DOHH2 (cell line): ENCODE data around the gene NATD1.

Experiments
- H3F3A ChIP-seq: fragments of 200-600 bp; sonication (generic), shearing (Covaris generic); 2 replicates; pipeline ENCODE4 v1.6.0; 2016; ENCODE audit warnings: antibody characterized with exemption, mild to moderate bottlenecking; ENCODE audit not compliant: control insufficient read depth, insufficient read depth
- H3K27ac ChIP-seq: fragments of 200-600 bp; sonication (generic); 2 replicates; pipeline ENCODE4 v1.5.1; 2014; ENCODE audit warnings: low read depth, mild to moderate bottlenecking, low read length, moderate library complexity
- H3K27me3 ChIP-seq: fragments of 200-600 bp; sonication (generic); 2 replicates; pipeline ENCODE4 v1.6.1; 2014; ENCODE audit warnings: mild to moderate bottlenecking, low read length, mixed read lengths; ENCODE audit not compliant: control insufficient read depth
- H3K36me3 ChIP-seq: fragments of 200-600 bp; sonication (generic); 2 replicates; pipeline ENCODE4 v1.6.1; 2014; ENCODE audit warnings: mild to moderate bottlenecking, low read length, moderate library complexity, mixed read lengths; ENCODE audit not compliant: control insufficient read depth
- H3K4me1 ChIP-seq: fragments of 200-600 bp; sonication (generic); 2 replicates; pipeline ENCODE4 v1.6.1; 2014; ENCODE audit warnings: mild to moderate bottlenecking, low read length, mixed read lengths; ENCODE audit not compliant: control insufficient read depth
- H3K4me2 ChIP-seq: fragments of 200-600 bp; sonication (generic); 2 replicates; pipeline ENCODE4 v1.6.0; 2014; ENCODE audit warnings: mild to moderate bottlenecking, low read length, moderate library complexity
- H3K4me3 ChIP-seq: fragments of 200-600 bp; sonication (generic); 2 replicates; pipeline ENCODE4 v1.5.1; 2014; ENCODE audit warnings: mild to moderate bottlenecking, low read length, mixed read lengths
- H3K79me2 ChIP-seq: fragments of 200-600 bp; sonication (generic); 2 replicates; pipeline ENCODE4 v1.6.1; 2014; ENCODE audit warnings: mild to moderate bottlenecking, low read length, mixed read lengths; ENCODE audit not compliant: control insufficient read depth
- H3K9me2 ChIP-seq: fragments of 200-600 bp; sonication (generic); replicated peaks from 2 replicates; pipeline ENCODE4 v1.6.1; 2014; ENCODE audit warnings: mild to moderate bottlenecking, low read length, mixed read lengths; ENCODE audit not compliant: control insufficient read depth
- H3K9me3 ChIP-seq: fragments of 200-600 bp; sonication (generic); 2 replicates; pipeline ENCODE4 v1.6.1; 2014; ENCODE audit warnings: antibody characterized with exemption, low read length, mixed read lengths; ENCODE audit not compliant: control insufficient read depth, insufficient read depth
- H4K20me1 ChIP-seq: fragments of 200-600 bp; sonication (generic); 2 replicates; pipeline ENCODE4 v1.6.0; 2014; ENCODE audit warnings: low read depth, mild to moderate bottlenecking, antibody characterized with exemption, low read length, moderate library complexity; ENCODE audit not compliant: control insufficient read depth, insufficient read depth
- EZH2phosphoT487 ChIP-seq: fragments of 200-600 bp; sonication (generic); IDR thresholded peaks from 2 replicates; pipeline ENCODE4 v1.6.1; 2017; ENCODE audit warnings: borderline replicate concordance, mild to moderate bottlenecking, antibody characterized with exemption, low read length, moderate library complexity, mixed read lengths
- TF ChIP-seq, protein P1 (sequence below): fragments of 200-600 bp; sonication (generic); IDR thresholded peaks from one replicate; pipeline ENCODE4 v1.5.1; 2014; ENCODE audit warnings: antibody characterized with exemption, mild to moderate bottlenecking, low read depth, low read length; ENCODE audit not compliant: poor library complexity, severe bottlenecking

NATD1 gene

GRCh38 chr17:21292867-21293830 lies 39.9 kb upstream of the NATD1 start:
- Histone ChIP-seq H3K36me3 (no peaks in the 10 kb centered on the region), H3F3A (peaks cover 8% of the 10 kb centered on the region), H3K9me2 (no peaks in the 10 kb centered on the region), H3K4me3 (no peak overlapping the region), H3K27me3 (no peaks in the 10 kb centered on the region), H3K4me1 (peaks cover 16% of the 10 kb centered on the region), H3K4me2 (no peak overlapping the region), H4K20me1 (no peaks in the 10 kb centered on the region), H3K27ac (no peak overlapping the region), H3K9me3 (peaks cover 3% of the 10 kb centered on the region; the same call in 1 of the 2 replicates), H3K79me2 (peaks cover 35% of the 10 kb centered on the region)
- no peak for TF ChIP-seq EZH2phosphoT487
- TF ChIP-seq, protein P1, sequence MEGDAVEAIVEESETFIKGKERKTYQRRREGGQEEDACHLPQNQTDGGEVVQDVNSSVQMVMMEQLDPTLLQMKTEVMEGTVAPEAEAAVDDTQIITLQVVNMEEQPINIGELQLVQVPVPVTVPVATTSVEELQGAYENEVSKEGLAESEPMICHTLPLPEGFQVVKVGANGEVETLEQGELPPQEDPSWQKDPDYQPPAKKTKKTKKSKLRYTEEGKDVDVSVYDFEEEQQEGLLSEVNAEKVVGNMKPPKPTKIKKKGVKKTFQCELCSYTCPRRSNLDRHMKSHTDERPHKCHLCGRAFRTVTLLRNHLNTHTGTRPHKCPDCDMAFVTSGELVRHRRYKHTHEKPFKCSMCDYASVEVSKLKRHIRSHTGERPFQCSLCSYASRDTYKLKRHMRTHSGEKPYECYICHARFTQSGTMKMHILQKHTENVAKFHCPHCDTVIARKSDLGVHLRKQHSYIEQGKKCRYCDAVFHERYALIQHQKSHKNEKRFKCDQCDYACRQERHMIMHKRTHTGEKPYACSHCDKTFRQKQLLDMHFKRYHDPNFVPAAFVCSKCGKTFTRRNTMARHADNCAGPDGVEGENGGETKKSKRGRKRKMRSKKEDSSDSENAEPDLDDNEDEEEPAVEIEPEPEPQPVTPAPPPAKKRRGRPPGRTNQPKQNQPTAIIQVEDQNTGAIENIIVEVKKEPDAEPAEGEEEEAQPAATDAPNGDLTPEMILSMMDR = no peak

- H3K4me2 ChIP-seq = no peak overlapping the region
- no peak overlapping the region for H3K27ac ChIP-seq
- peaks cover 18% of the 10 kb centered on the region for H3F3A ChIP-seq
- H3K9me3 ChIP-seq = peaks cover 3% of the 10 kb centered on the region; the same call in 1 of the 2 replicates
- H3K4me3 ChIP-seq = no peak overlapping the region
- H3K27me3 ChIP-seq = no peaks in the 10 kb centered on the region
- TF ChIP-seq, protein P1 = no peak
- TF ChIP-seq EZH2phosphoT487 = no peak
- H3K4me1 ChIP-seq = peaks cover 29% of the 10 kb centered on the region
- H3K36me3 ChIP-seq = 0 out of 2 replicates have a peak, but pooled peaks cover 4% of the 10 kb centered on the region
- H3K9me2 ChIP-seq = no peaks in the 10 kb centered on the region
- H3K79me2 ChIP-seq = peaks cover 44% of the 10 kb centered on the region
- no peaks in the 10 kb centered on the region for H4K20me1 ChIP-seq
Observed at GRCh38 chr17:21291862-21292261, 38.7 kb upstream of the NATD1 start.

DNA sequence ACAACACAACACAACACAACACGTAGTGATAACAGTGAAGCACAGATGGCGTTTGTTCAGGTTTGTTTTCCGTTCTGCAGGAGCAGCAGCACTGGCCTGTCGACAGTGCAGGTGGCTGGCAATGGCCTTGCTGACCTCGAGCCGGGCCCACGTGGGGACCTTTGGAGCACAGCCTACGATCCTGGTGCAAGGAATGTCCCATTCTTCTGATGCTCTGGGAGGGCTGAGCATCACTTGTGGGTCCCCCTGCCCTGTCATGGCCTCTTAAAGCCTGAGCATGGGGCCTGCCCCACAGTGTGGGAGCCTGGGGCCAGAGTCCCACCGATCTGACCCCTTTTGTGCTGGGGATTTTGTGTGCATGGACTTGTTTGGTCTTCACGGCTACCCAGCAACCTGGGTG lies 38.1 kb upstream of the NATD1 start:
- H3K9me3 ChIP-seq = peaks cover 3% of the 10 kb centered on the region; the same call in 1 of the 2 replicates
- no peaks in the 10 kb centered on the region for H4K20me1 ChIP-seq
- peaks cover 20% of the 10 kb centered on the region for H3F3A ChIP-seq
- H3K9me2 ChIP-seq = no peaks in the 10 kb centered on the region
- H3K36me3 ChIP-seq = 0 out of 2 replicates have a peak, but pooled peaks cover 4% of the 10 kb centered on the region
- H3K4me2 ChIP-seq = no peak overlapping the region
- TF ChIP-seq, protein P1 = no peak
- no peak for TF ChIP-seq EZH2phosphoT487
- H3K4me3 ChIP-seq = no peak overlapping the region
- H3K27me3 ChIP-seq = no peaks in the 10 kb centered on the region
- no peak overlapping the region for H3K27ac ChIP-seq
- H3K4me1 ChIP-seq = peaks cover 34% of the 10 kb centered on the region
- peaks cover 49% of the 10 kb centered on the region for H3K79me2 ChIP-seq
